Right lobe of liver (tissue), 4 donors: ENCODE measurements around the gene CD58.
"Not testable (repeated sequence)": the region's sequence is repeated elsewhere in the genome, so short reads cannot be mapped to it uniquely, and the experiment has no call there.

Experiments used
- CTCF ChIP-seq, 4 donors: fragments of 200-600 bp in 3 of 4; fragments of 450-650 bp in 1 of 4; IDR thresholded peaks; one replicate each; pipeline versions ENCODE4 v1.5.1 to v1.8.0; 2016 to 2022; ENCODE audit warnings: antibody characterized with exemption in 4 of 4, mild to moderate bottlenecking in 2 of 4
- POLR2A ChIP-seq: fragments of 450-650 bp; IDR thresholded peaks from one replicate; pipeline ENCODE4 v1.6.1; 2017; ENCODE audit warnings: antibody characterized with exemption, mild to moderate bottlenecking
- donor health status: DM: no; HTN: no; CAD: no.
- donor health status: DM: no; HTN: no; CAD: no.
- donor health status: DM: no; HTN: yes; CAD: no.

- not testable (repeated sequence) for TF ChIP-seq CTCF (IDR thresholded peaks at IDR 0.05); POLR2A
Measured at GRCh38 chr1:116591006-116591950, 20.5 kb upstream of the CD58 start.
